Endodermal cell (in vitro differentiated cells): ENCODE results near the gene FBXO8. TPM values are rescaled to one million over a fixed set of nuclear protein-coding genes. Genes with fewer than 3 reads are reported as not detected.

Experiments
- DNase-seq: peaks from one replicate; pipeline ENCODE4 v3.0.0-alpha.2; 2017
- H3K27ac ChIP-seq: 2 replicates; pipeline ENCODE4 v1.5.1; 2013; ENCODE audit warnings: mild to moderate bottlenecking, low read depth, low read length, moderate library complexity
- H3K27me3 ChIP-seq: 2 replicates; pipeline ENCODE4 v1.6.1; 2013; ENCODE audit warnings: mild to moderate bottlenecking, low read length, moderate library complexity; ENCODE audit not compliant: insufficient read depth, control insufficient read depth, poor library complexity, severe bottlenecking
- H3K36me3 ChIP-seq: 2 replicates; pipeline ENCODE4 v1.7.0; 2013; ENCODE audit warnings: mild to moderate bottlenecking, low read length, moderate library complexity; ENCODE audit not compliant: control insufficient read depth, insufficient read depth
- H3K4me1 ChIP-seq: one replicate; pipeline ENCODE4 v1.7.0; 2013; ENCODE audit warnings: low read length; ENCODE audit not compliant: control insufficient read depth, insufficient read depth
- H3K4me3 ChIP-seq: 2 replicates; pipeline ENCODE4 v1.5.1; 2013; ENCODE audit warnings: mild to moderate bottlenecking, low read length, moderate library complexity
- H3K9ac ChIP-seq: 2 replicates; pipeline ENCODE4 v1.6.1; 2013; ENCODE audit warnings: mild to moderate bottlenecking, low read length, moderate library complexity; ENCODE audit not compliant: poor library complexity, severe bottlenecking; ENCODE audit errors: extremely low read depth
- H3K9me3 ChIP-seq: 2 replicates; pipeline ENCODE4 v1.6.1; 2013; ENCODE audit warnings: mild to moderate bottlenecking, low read length, moderate library complexity; ENCODE audit not compliant: control insufficient read depth
- H3K27ac Mint-ChIP-seq: 2 replicates; pipeline ENCODE4 v1.8.0; 2020; ENCODE audit warnings: mixed read lengths
- H3K27me3 Mint-ChIP-seq: 2 replicates; pipeline ENCODE4 v1.8.0; 2021; ENCODE audit warnings: mild to moderate bottlenecking, mixed read lengths; ENCODE audit not compliant: insufficient read depth
- H3K36me3 Mint-ChIP-seq: 2 replicates; pipeline ENCODE4 v1.8.0; 2020; ENCODE audit warnings: low read depth, mixed read lengths
- H3K4me1 Mint-ChIP-seq: 2 replicates; pipeline ENCODE4 v1.8.0; 2020; ENCODE audit warnings: mixed read lengths
- H3K4me3 Mint-ChIP-seq: 2 replicates; pipeline ENCODE4 v1.8.0; 2020; ENCODE audit warnings: mild to moderate bottlenecking, moderate library complexity, mixed read lengths
- H3K9me3 Mint-ChIP-seq: 2 replicates; pipeline ENCODE4 v1.8.0; 2020; ENCODE audit warnings: mild to moderate bottlenecking, mixed read lengths
- CTCF ChIP-seq: fragments of 200-600 bp; sonication (generic); conservative IDR thresholded peaks from 2 replicates; pipeline ENCODE4 v1.5.0; 2021; ENCODE audit warnings: antibody characterized with exemption, mild to moderate bottlenecking
- WGBS, 2 experiments: methylation state at CpG; one replicate each; pipeline versions ENCODE4 v1.1.5 to v1.1.7; 2013; ENCODE audit warnings: missing lambda C conversion rate in 2 of 2, mixed read lengths in 1 of 2; ENCODE audit not compliant: insufficient coverage in 1 of 2, insufficient read length in 1 of 2; 5-methylcytosine and 5-hydroxymethylcytosine counted together
- total RNA-seq, 2 donors: library from RNA; stranded (reverse); fragmentation: NEBNext Ultra II Directional in 1 of 2; extraction: Animal tissue kit (Norgen Biotek cat#: 25700) in 1 of 2; gene quantifications; 2 replicates in 1 of 2; 3 replicates in 1 of 2; pipeline ENCODE4 v1.2.1, GENCODE V29; 2021

Gene FBXO8
- total RNA-seq, 2 donors from 2014 or later = 9.4 to 9.8 TPM

DNA sequence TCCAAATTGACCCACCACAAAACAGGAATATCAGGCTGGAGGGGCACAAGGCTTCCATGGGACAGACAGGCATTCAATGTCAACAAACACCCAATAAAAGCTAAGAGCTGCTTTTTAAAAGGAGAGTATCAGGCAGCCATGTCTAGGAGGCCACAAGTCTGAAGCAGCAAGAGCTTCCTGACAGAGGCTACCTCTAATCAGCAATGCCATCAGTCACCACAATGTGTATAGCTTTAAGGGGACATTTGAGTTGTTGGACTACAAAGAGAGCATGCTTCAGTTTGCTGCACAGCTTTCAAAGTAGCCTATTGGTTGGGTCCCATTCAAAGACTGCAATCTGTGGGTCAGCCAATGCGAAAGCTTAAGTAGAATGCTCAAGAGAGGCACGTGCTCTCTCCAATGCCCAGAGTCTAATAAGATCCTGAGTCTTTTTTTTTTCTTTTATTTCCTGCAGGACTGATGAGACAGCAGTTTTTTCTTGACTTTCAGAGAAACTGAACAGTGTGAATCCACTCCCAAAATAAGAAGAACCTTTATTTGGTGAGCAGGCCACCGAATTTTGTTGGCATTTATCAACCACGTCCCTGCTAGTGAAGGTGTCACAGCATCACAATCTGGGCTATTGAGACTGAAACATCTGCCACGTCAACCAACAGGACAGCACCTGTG, 92.5 kb downstream of the FBXO8 start:
- H3K4me3 ChIP-seq = no peak overlapping the region
- H3K27ac Mint-ChIP-seq = no peak overlapping the region
- DNase-seq = no peak
- no peak overlapping the region for H3K27ac ChIP-seq
- no peak for TF ChIP-seq CTCF
- WGBS, 2 experiments = 88 to 89% methylated on average over 4 to 5 of the region's 5 CpGs
- H3K36me3 Mint-ChIP-seq = no peaks in the 10 kb centered on the region
- H3K9me3 Mint-ChIP-seq = peaks cover 1% of the 10 kb centered on the region
- no peaks in the 10 kb centered on the region for H3K4me1 ChIP-seq
- peaks cover 12% of the 10 kb centered on the region for H3K27me3 Mint-ChIP-seq
- H3K4me3 Mint-ChIP-seq = no peak overlapping the region
- no peaks in the 10 kb centered on the region for H3K36me3 ChIP-seq
- H3K9ac ChIP-seq = no peak overlapping the region
- H3K27me3 ChIP-seq = peaks cover 9% of the 10 kb centered on the region
- peaks cover 6% of the 10 kb centered on the region for H3K9me3 ChIP-seq
- no peaks in the 10 kb centered on the region for H3K4me1 Mint-ChIP-seq

GRCh38 chr4:174189392-174190015, 94.0 kb downstream of the FBXO8 start:
- Mint-ChIP-seq H3K27ac (no peak overlapping the region), H3K36me3 (no peaks in the 10 kb centered on the region), H3K4me3 (no peak overlapping the region), H3K9me3 (peaks cover under 1% of the 10 kb centered on the region), H3K4me1 (no peaks in the 10 kb centered on the region), H3K27me3 (peaks cover 15% of the 10 kb centered on the region)
- 90 to 95% methylated on average over 4 to 5 of the region's 5 CpGs for WGBS, 2 experiments
- no peak overlapping the region for H3K4me3 ChIP-seq
- no peak overlapping the region for H3K9ac ChIP-seq
- H3K27ac ChIP-seq = no peak overlapping the region
- H3K9me3 ChIP-seq = no peaks in the 10 kb centered on the region
- no peak for DNase-seq
- H3K36me3 ChIP-seq = no peaks in the 10 kb centered on the region
- TF ChIP-seq CTCF = no peak
- H3K4me1 ChIP-seq = no peaks in the 10 kb centered on the region
- H3K27me3 ChIP-seq = peaks cover 9% of the 10 kb centered on the region

Other genes with a start within 250 kb of the FBXO8 start
- gene CEP44, start 244 bp upstream of the FBXO8 start, total RNA-seq = 10 to 100 TPM; 21.5 to 24.9 TPM
- gene HPGD, start 238.8 kb upstream of the FBXO8 start, total RNA-seq = 10 to 100 TPM in 1 of 2 donors, 1 to 10 TPM in 1; 1.2 to 27.7 TPM